OCI-LY7 (cell line): ENCODE data around the gene EPAS1. TPM values are rescaled to one million over a fixed set of nuclear protein-coding genes. Genes with fewer than 3 reads are reported as not detected.

Experiments
- BruUV-seq: library from RNA; stranded (reverse); fragments of 400-500 nt; replicated peaks from 2 replicates; lab custom pipeline; 2021; lab: Mats Ljungman, UMichigan
- CTCF ChIA-PET: fragments of 300-600 bp; sonication (Branson Sonifier 250); formaldehyde crosslinking; loops from one replicate; lab custom pipeline; 2022; ENCODE audit warnings: antibody characterized with exemption; ENCODE audit not compliant: unreplicated experiment; lab: Charles Lee
- POLR2A ChIA-PET: fragments of 300-600 bp; sonication (Branson Sonifier 250); formaldehyde crosslinking; loops from one replicate; lab custom pipeline; 2022; ENCODE audit warnings: antibody characterized with exemption; lab: Charles Lee
- DNase-seq: peaks from one replicate; pipeline ENCODE4 v3.0.0-alpha.2; 2015; ENCODE audit warnings: low spot score
- H2AFZ ChIP-seq: fragments of 200-600 bp; sonication (generic), shearing (Covaris generic); 2 replicates; pipeline ENCODE4 v1.6.1; 2014; ENCODE audit warnings: mild to moderate bottlenecking, antibody characterized with exemption, low read length, moderate library complexity
- H3K27ac ChIP-seq: fragments of 200-600 bp; sonication (generic); 2 replicates; pipeline ENCODE4 v1.5.1; 2014; ENCODE audit warnings: mixed run types, low read depth, mild to moderate bottlenecking, moderate library complexity, low read length, inconsistent platforms; ENCODE audit not compliant: poor library complexity, severe bottlenecking
- H3K36me3 ChIP-seq: fragments of 200-600 bp; sonication (generic); 2 replicates; pipeline ENCODE4 v1.6.1; 2014; ENCODE audit warnings: mild to moderate bottlenecking, antibody characterized with exemption, low read length, moderate library complexity, mixed read lengths; ENCODE audit not compliant: insufficient read depth
- H3K4me1 ChIP-seq: fragments of 200-600 bp; sonication (generic); 2 replicates; pipeline ENCODE4 v1.5.1; 2014; ENCODE audit warnings: mild to moderate bottlenecking, low read length; ENCODE audit not compliant: insufficient read depth, poor library complexity, severe bottlenecking
- H3K4me2 ChIP-seq: fragments of 200-600 bp; sonication (generic); 2 replicates; pipeline ENCODE4 v1.6.1; 2014; ENCODE audit warnings: mild to moderate bottlenecking, low read length
- H3K4me3 ChIP-seq: fragments of 200-600 bp; sonication (generic); 2 replicates; pipeline ENCODE4 v1.5.1; 2014; ENCODE audit warnings: mild to moderate bottlenecking, low read depth, low read length; ENCODE audit not compliant: poor library complexity, severe bottlenecking
- H3K79me2 ChIP-seq: fragments of 200-600 bp; sonication (generic); 2 replicates; pipeline ENCODE4 v1.6.1; 2016; ENCODE audit warnings: low read depth, mild to moderate bottlenecking, low read length, moderate library complexity, mixed read lengths; ENCODE audit not compliant: insufficient read depth
- H3K9me2 ChIP-seq: fragments of 200-600 bp; sonication (generic); 2 replicates; pipeline ENCODE4 v1.6.1; 2016; ENCODE audit warnings: mild to moderate bottlenecking, low read length, mixed read lengths; ENCODE audit not compliant: insufficient read depth
- H3K9me3 ChIP-seq: fragments of 200-600 bp; sonication (generic); 2 replicates; pipeline ENCODE4 v1.6.1; 2014; ENCODE audit warnings: mild to moderate bottlenecking, mixed run types, low read length, mixed read lengths
- H4K20me1 ChIP-seq: fragments of 200-600 bp; sonication (generic); 2 replicates; pipeline ENCODE4 v1.6.1; 2014; ENCODE audit warnings: mild to moderate bottlenecking, antibody characterized with exemption, low read length, moderate library complexity, mixed read lengths; ENCODE audit not compliant: insufficient read depth
- EZH2phosphoT487 ChIP-seq: fragments of 200-600 bp; sonication (generic); IDR thresholded peaks from 2 replicates; pipeline ENCODE4 v1.6.1; 2018; ENCODE audit warnings: low read depth, borderline replicate concordance, mild to moderate bottlenecking, mixed run types, antibody characterized with exemption, low read length, moderate library complexity, mixed read lengths
- intact Hi-C: fragments of 100-400 bp; cut with micrococcal nuclease; formaldehyde crosslinking; loops from one replicate; pipeline ENCODE4 v1.10.0; 2022; ENCODE audit not compliant: unreplicated experiment
- total RNA-seq, 2 experiments: library from RNA; depleted of rRNA in 1 of 2; stranded (reverse); fragments of >200 nt in 1 of 2; shearing (Covaris generic) in 1 of 2; gene quantifications; 2 replicates each; pipeline ENCODE4 v1.2.3, GENCODE V29; 2014 to 2022
- TF ChIP-seq, protein P1 (sequence below): fragments of 200-600 bp; sonication (generic); conservative IDR thresholded peaks from 2 replicates; pipeline ENCODE4 v1.5.1; 2014; ENCODE audit warnings: mild to moderate bottlenecking, antibody characterized with exemption, low read length, moderate library complexity, mixed read lengths

The EPAS1 gene
- total RNA-seq, 2 experiments from 2014 or later = 0.74 TPM; not detected in 1

- no peak for DNase-seq
- CTCF ChIA-PET = no interaction called here
- no peak overlapping the region for H3K4me2 ChIP-seq
- POLR2A ChIA-PET = no interaction called here
- no peaks in the 10 kb centered on the region for H3K4me1 ChIP-seq
- no peak overlapping the region for H3K4me3 ChIP-seq
- H2AFZ ChIP-seq = no peak overlapping the region
- TF ChIP-seq EZH2phosphoT487 = no peak
- TF ChIP-seq, protein P1, sequence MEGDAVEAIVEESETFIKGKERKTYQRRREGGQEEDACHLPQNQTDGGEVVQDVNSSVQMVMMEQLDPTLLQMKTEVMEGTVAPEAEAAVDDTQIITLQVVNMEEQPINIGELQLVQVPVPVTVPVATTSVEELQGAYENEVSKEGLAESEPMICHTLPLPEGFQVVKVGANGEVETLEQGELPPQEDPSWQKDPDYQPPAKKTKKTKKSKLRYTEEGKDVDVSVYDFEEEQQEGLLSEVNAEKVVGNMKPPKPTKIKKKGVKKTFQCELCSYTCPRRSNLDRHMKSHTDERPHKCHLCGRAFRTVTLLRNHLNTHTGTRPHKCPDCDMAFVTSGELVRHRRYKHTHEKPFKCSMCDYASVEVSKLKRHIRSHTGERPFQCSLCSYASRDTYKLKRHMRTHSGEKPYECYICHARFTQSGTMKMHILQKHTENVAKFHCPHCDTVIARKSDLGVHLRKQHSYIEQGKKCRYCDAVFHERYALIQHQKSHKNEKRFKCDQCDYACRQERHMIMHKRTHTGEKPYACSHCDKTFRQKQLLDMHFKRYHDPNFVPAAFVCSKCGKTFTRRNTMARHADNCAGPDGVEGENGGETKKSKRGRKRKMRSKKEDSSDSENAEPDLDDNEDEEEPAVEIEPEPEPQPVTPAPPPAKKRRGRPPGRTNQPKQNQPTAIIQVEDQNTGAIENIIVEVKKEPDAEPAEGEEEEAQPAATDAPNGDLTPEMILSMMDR = no peak
- H3K9me3 ChIP-seq = no peaks in the 10 kb centered on the region
- no peaks in the 10 kb centered on the region for H3K36me3 ChIP-seq
- H3K79me2 ChIP-seq = no peaks in the 10 kb centered on the region
- H3K27ac ChIP-seq = no peak overlapping the region
- intact Hi-C loops = no loop called here
- H3K9me2 ChIP-seq = no peaks in the 10 kb centered on the region
- BruUV-seq = no TSS peak
- no peaks in the 10 kb centered on the region for H4K20me1 ChIP-seq
These were observed 54.5 kb downstream of the EPAS1 start for GRCh38 chr2:46351750-46352138.

GRCh38 chr2:46352621-46353020 lies 55.4 kb downstream of the EPAS1 start:
- POLR2A ChIA-PET = no interaction called here
- CTCF ChIA-PET = interaction anchor here (0.6 kb wide), 1 partner anchor 9 kb away, joined by 3 read pairs; no protein-coding TSS in a partner anchor
- Histone ChIP-seq H3K27ac (no peak overlapping the region), H3K36me3 (no peaks in the 10 kb centered on the region), H3K9me2 (no peaks in the 10 kb centered on the region), H3K9me3 (no peaks in the 10 kb centered on the region), H3K79me2 (no peaks in the 10 kb centered on the region), H2AFZ (no peak overlapping the region), H3K4me1 (no peaks in the 10 kb centered on the region), H3K4me2 (no peak overlapping the region), H3K4me3 (no peak overlapping the region), H4K20me1 (no peaks in the 10 kb centered on the region)
- BruUV-seq = no TSS peak
- DNase-seq = no peak
- intact Hi-C loops = no loop called here
- TF ChIP-seq, protein P1 = no peak
- TF ChIP-seq EZH2phosphoT487 = no peak

DNA sequence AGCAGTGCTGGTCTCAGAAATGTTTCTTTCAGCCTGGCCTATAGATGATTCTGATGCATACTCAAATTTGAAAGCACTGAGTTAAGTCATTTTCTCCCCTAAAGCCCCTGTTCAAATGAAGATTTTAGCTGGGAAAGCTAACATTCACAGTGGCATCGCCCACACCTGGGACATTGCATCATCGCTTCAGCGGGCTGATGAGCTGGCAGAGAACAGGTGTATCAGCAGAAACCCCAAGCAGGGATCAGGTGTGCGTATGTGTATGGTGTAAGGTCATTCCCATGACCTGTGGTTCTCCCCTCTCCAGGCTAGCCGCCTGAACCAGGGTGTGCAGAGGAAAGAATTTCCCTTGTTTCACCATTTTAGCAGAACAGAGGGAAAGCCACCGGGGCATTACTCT lies 56.3 kb downstream of the EPAS1 start:
- Histone ChIP-seq H3K9me3 (no peaks in the 10 kb centered on the region), H3K79me2 (no peaks in the 10 kb centered on the region), H4K20me1 (no peaks in the 10 kb centered on the region), H3K4me2 (no peak overlapping the region), H3K4me1 (no peaks in the 10 kb centered on the region), H3K27ac (no peak overlapping the region), H3K36me3 (no peaks in the 10 kb centered on the region), H3K4me3 (no peak overlapping the region), H3K9me2 (no peaks in the 10 kb centered on the region), H2AFZ (no peak overlapping the region)
- TF ChIP-seq EZH2phosphoT487 = no peak
- TF ChIP-seq, protein P1 = no peak
- no TSS peak for BruUV-seq
- intact Hi-C loops = no loop called here
- POLR2A ChIA-PET = interaction anchor here (0.6 kb wide), 1 partner anchor 18 kb away, joined by 3 read pairs; no protein-coding TSS in a partner anchor
- no peak for DNase-seq
- CTCF ChIA-PET = no interaction called here
